BE2C (cell line): ENCODE results near the gene CHTF8.
"Not testable (repeated sequence)": the region's sequence is repeated elsewhere in the genome, so short reads cannot be mapped to it uniquely, and the experiment has no call there.

Experiments
- DNase-seq: peaks from one replicate; pipeline ENCODE4 v3.0.0-alpha.2; 2020
- H3K27me3 ChIP-seq: fragments of 250-450 bp; sonication (Bioruptor Pico); 2 replicates; pipeline ENCODE4 v1.5.1; 2020; ENCODE audit warnings: mild to moderate bottlenecking
- H3K36me3 ChIP-seq: fragments of 250-450 bp; sonication (Bioruptor Pico); 2 replicates; pipeline ENCODE4 v1.5.1; 2020; ENCODE audit warnings: mild to moderate bottlenecking
- H3K4me1 ChIP-seq: fragments of 250-450 bp; sonication (Bioruptor Pico); 2 replicates; pipeline ENCODE4 v1.5.1; 2020
- H3K4me3 ChIP-seq: 2 replicates; pipeline ENCODE4 v1.5.1; 2011; ENCODE audit warnings: low read depth, low read length
- H3K9me3 ChIP-seq: fragments of 250-450 bp; sonication (Bioruptor Pico); 2 replicates; pipeline ENCODE4 v1.5.1; 2020
- TF ChIP-seq, protein P1 (sequence below): IDR thresholded peaks from 2 replicates; pipeline ENCODE4 v1.5.1; 2012; ENCODE audit warnings: mild to moderate bottlenecking, low read depth, low read length

CHTF8 gene

DNA sequence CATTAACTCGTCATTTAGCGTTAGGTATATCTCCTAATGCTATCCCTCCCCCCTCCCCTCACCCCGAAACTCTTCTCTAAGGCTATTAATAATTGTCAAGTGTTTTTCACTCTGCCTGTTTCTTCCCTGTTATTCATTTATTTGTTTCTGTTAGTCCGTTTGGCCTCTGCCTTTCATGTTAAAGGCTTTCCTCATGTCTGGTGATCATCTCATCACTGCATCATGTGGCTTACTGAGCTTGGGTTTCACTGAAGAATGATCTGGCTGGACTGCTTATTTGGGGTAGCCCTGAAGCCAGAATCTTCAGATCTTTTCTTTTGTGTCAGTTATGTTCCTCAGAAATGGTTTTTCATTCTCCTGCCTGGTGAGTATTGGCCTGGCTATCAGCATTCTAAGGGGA lies 9.5 kb upstream of the CHTF8 start:
- Histone ChIP-seq H3K4me1 (no peaks in the 10 kb centered on the region), H3K9me3 (no peaks in the 10 kb centered on the region), H3K4me3 (no peak overlapping the region), H3K27me3 (no peaks in the 10 kb centered on the region), H3K36me3 (peaks cover 87% of the 10 kb centered on the region)
- TF ChIP-seq, protein P1, sequence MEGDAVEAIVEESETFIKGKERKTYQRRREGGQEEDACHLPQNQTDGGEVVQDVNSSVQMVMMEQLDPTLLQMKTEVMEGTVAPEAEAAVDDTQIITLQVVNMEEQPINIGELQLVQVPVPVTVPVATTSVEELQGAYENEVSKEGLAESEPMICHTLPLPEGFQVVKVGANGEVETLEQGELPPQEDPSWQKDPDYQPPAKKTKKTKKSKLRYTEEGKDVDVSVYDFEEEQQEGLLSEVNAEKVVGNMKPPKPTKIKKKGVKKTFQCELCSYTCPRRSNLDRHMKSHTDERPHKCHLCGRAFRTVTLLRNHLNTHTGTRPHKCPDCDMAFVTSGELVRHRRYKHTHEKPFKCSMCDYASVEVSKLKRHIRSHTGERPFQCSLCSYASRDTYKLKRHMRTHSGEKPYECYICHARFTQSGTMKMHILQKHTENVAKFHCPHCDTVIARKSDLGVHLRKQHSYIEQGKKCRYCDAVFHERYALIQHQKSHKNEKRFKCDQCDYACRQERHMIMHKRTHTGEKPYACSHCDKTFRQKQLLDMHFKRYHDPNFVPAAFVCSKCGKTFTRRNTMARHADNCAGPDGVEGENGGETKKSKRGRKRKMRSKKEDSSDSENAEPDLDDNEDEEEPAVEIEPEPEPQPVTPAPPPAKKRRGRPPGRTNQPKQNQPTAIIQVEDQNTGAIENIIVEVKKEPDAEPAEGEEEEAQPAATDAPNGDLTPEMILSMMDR = no peak
- DNase-seq = no peak

- no peaks in the 10 kb centered on the region for H3K27me3 ChIP-seq
- TF ChIP-seq, protein P1 = no peak
- H3K9me3 ChIP-seq = no peaks in the 10 kb centered on the region
- H3K36me3 ChIP-seq = peaks cover 92% of the 10 kb centered on the region
- no peaks in the 10 kb centered on the region for H3K4me1 ChIP-seq
- no peak overlapping the region for H3K4me3 ChIP-seq
- no peak for DNase-seq
These were observed 8.6 kb upstream of the CHTF8 start for GRCh38 chr16:69141014-69141413.

- H3K27me3 ChIP-seq, H3K4me1 ChIP-seq, H3K9me3 ChIP-seq, DNase-seq, H3K4me3 ChIP-seq: not testable (repeated sequence)
- peaks cover 86% of the 10 kb centered on the region for H3K36me3 ChIP-seq
These were observed 7.1 kb upstream of the CHTF8 start for GRCh38 chr16:69139464-69139863.

GRCh38 chr16:69138608-69139007 lies 6.2 kb upstream of the CHTF8 start:
- no peak for DNase-seq
- H3K4me3 ChIP-seq = no peak overlapping the region
- no peaks in the 10 kb centered on the region for H3K27me3 ChIP-seq
- H3K4me1 ChIP-seq = no peaks in the 10 kb centered on the region; the same call in 1 of the 2 replicates
- H3K36me3 ChIP-seq = peaks cover 85% of the 10 kb centered on the region
- H3K9me3 ChIP-seq = no peaks in the 10 kb centered on the region
- TF ChIP-seq, protein P1 = no peak

GRCh38 chr16:69133373-69133954 lies 1.1 kb upstream of the CHTF8 start:
- Histone ChIP-seq H3K27me3 (no peaks in the 10 kb centered on the region), H3K4me1 (no peaks in the 10 kb centered on the region; the same call in 1 of the 2 replicates), H3K9me3 (no peaks in the 10 kb centered on the region), H3K4me3 (peak overlapping the region; percentile 88), H3K36me3 (peaks cover 43% of the 10 kb centered on the region)
- TF ChIP-seq, protein P1 = no peak
- DNase-seq = no peak

DNA sequence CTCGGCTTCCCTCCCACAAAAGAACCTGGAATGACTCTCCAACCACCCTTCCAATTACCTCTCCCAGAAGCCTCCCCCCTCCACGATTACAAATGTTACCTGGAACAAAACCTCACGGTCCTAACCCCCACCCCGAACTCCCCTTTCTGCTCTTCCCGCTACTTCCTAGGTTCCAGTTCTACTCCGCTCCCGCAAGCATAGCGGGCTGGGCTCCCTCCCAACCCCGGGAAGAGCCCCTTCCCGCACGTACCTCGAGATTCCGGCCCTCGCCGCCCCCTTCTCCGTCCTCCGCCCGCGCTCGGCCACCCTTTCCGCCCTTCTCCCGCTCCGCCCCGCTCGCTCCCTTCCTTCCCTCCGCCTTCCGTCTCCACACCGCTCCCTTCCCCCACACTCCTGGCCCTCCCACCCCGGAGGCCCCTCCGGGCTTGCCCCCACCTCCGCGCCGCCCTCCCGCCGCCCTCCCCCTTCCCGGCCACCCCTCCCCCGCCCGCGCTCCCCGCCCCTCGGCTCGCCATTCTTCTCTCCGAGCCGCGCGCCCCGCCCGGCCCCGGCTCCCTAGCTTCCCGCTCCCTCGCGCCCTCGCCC lies 457 bp downstream of the CHTF8 start:
- peaks cover 28% of the 10 kb centered on the region for H3K36me3 ChIP-seq
- H3K9me3 ChIP-seq = no peaks in the 10 kb centered on the region
- no peaks in the 10 kb centered on the region for H3K27me3 ChIP-seq
- TF ChIP-seq, protein P1 = no peak
- no peaks in the 10 kb centered on the region; the same call in 1 of the 2 replicates for H3K4me1 ChIP-seq
- peak; percentile 93 for DNase-seq
- peak overlapping the region; percentile 88 for H3K4me3 ChIP-seq
